ENCODE measurements around the gene CSNK1E.

GRCh38 chr22:38289583-38290082, 27.6 kb downstream of the CSNK1E start:
- TF ChIP-seq CREB5 (CRISPR knock-in tag; IDR thresholded peaks at IDR 0.05; ENCODE audit: low read depth) (no peak), ARNTL (CRISPR knock-in tag; IDR thresholded peaks at IDR 0.05; ENCODE audit: borderline replicate concordance, low read depth) (no peak), ISL1 (CRISPR knock-in tag; IDR thresholded peaks at IDR 0.05) (no peak), POU6F1 (CRISPR knock-in tag; IDR thresholded peaks at IDR 0.05; ENCODE audit: borderline replicate concordance, low read depth) (no peak), ZNF70 (CRISPR knock-in tag; IDR thresholded peaks at IDR 0.05) (no peak), PATZ1 (CRISPR knock-in tag; IDR thresholded peaks at IDR 0.05; ENCODE audit: borderline replicate concordance) (no peak), TSHZ2 (CRISPR knock-in tag; IDR thresholded peaks at IDR 0.05) (no peak), ZFP3 (CRISPR knock-in tag; IDR thresholded peaks at IDR 0.05) (no peak), OSR1 (CRISPR knock-in tag; IDR thresholded peaks at IDR 0.05) (no peak), CSRNP3 (CRISPR knock-in tag; IDR thresholded peaks at IDR 0.05) (no peak), ZNF565 (CRISPR knock-in tag; conservative IDR thresholded peaks at IDR 0.05; ENCODE audit: low read depth) (no peak), RARB (CRISPR knock-in tag; IDR thresholded peaks at IDR 0.05) (no peak)

Data from SK-N-SH treated with all-trans-retinoic acid at 6 μM for 48 hours (cell line).